GM19023 (cell line): ENCODE data around the gene NOL6.
"Not testable (repeated sequence)": the region's sequence is repeated elsewhere in the genome, so short reads cannot be mapped to it uniquely, and the experiment has no call there.

Experiments
- ATAC-seq: cut with Tn5 transposase; IDR thresholded peaks from one replicate; pipeline ENCODE4 v1.9.1; 2021; ENCODE audit warnings: mild to moderate bottlenecking, moderate library complexity; ENCODE audit not compliant: unreplicated experiment

NOL6 gene

DNA sequence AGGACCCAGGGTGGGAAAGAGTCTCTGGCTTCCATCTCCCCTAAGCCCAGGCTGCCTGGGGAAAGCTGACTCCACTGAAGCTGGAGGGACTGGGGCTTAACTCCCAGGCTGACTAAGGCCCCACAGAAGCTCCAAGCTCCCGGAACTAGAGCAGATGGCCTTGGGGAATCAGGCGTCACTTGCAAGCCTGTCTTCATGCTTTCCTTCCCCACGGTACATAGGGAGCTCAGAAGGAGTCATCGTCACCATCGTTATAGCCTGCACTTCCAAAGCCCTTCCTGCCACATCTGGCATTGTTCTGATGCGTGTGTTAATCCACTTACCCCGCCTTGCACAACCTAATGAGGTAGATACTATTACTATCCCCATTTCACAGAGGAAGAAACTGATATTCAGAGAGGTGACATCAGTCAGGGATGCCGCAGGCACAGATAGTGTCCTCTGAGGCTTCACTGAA is 37.9 kb downstream of the NOL6 start:
- no peak for ATAC-seq

DNA sequence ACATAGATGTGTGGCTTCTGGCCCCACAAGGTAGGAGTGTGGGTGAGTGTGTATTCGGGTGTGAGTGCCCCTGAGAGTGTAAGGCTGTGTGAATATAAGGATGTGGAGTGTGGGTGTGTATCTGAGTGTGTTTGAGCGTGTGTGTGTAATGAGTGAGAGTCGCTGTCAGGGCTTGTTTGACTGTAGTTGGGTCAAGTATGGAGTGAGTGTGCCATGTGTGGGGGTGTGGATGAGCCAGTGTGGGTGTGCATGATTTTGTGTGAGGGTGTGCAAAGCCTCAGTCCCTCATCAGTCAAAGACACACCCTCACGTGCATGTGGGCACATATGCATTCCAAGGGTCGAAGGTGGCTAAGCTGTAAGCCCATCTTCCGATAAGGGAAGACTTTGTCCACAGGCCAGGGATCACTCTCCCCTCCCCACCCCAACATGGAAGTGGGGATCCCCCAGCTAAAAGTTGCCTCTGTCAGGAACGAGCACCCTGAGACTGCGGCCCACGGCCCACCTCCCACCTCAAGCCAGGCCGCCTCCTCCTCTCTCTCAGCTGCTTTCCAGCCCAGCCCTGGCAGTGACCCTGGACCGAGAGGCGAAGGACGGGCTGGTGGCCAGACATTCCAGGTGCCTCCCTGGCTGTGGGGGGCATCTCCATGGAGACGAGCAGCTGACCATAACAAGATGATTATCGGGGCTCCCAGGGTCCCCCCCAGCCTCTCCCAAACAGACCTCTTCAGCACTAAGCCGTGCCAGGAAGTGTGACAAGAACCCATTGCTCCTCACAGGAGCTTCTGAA is 39.2 kb downstream of the NOL6 start:
- ATAC-seq = no peak

DNA sequence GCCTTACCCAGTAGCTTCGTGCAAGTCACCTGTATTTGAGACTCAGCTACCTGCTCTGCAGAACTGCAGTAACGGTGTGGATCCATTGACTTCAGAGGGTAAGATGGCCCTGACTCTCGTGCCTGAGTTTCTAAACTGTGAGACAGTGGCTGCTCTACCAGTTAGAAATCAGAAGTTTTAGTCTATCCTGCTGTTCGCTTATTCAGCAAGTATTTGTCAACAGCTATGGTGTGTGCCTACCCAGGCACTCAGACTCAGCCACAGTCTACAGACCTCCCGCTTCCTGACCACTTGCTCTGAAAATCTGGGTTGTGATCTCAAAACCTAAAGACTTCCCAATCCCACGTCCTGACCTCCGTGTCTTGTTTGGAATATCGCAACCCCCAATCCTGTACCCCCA is 39.9 kb downstream of the NOL6 start:
- no peak for ATAC-seq

GRCh38 chr9:33431420-33431819 is 42.3 kb downstream of the NOL6 start:
- ATAC-seq = no peak

GRCh38 chr9:33430942-33431341 is 42.8 kb downstream of the NOL6 start:
- no peak for ATAC-seq

DNA sequence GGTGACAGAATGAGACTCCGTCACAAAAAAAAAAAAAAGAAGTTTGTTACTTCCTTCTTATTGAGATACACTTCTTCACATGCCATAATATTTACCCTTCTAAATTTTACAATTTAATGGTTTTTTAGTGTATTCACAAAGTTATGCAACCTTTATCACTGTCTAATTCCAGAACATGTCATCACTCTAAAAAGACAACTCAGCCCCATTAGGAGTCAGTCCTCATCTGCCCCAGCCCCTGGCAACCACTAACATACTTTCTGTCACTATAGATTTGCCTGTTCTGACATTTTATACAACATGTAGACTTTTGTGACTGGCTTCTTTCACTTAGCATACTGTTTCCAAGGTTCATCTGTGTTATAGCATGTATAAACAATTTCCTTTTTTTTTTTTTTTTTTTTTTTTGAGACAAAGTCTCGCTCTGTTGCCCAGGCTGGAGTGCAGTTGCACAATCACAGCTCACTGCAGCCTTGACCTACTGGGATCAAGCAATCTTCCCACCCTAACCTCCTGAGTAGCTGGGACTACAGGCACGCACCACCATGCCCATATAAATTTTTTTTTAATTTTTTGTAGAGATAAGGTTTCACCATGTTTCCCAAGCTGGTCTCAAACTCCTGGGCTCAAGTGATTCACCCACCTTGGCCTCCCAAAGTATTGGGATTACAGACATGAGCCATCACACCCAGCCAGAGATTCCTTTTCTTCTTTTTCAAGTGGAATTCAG is 44.3 kb downstream of the NOL6 start:
- ATAC-seq = no peak

GRCh38 chr9:33426843-33427293 is 46.9 kb downstream of the NOL6 start:
- no peak for ATAC-seq

DNA sequence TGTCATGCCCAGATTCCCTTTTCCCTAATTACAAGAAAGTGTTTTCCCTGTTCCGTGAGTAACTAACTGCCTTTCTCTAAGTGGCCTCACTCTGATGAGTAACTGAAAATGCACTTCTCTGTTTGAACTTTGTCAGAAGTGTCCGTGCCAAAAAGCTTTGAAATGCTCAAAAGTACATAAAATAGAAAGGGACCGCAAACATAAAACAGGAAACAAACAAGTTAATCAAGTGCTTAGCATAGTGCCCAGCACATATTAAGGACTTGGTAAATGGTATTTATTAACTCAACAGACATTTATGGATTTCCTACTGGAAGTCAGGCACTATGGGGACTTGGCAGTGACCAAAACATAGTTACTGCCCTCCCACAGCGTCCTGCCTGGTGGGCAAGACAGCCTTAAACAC is 48.6 kb downstream of the NOL6 start:
- ATAC-seq = no peak

GRCh38 chr9:33424492-33424891 is 49.2 kb downstream of the NOL6 start:
- ATAC-seq = not testable (repeated sequence)

DNA sequence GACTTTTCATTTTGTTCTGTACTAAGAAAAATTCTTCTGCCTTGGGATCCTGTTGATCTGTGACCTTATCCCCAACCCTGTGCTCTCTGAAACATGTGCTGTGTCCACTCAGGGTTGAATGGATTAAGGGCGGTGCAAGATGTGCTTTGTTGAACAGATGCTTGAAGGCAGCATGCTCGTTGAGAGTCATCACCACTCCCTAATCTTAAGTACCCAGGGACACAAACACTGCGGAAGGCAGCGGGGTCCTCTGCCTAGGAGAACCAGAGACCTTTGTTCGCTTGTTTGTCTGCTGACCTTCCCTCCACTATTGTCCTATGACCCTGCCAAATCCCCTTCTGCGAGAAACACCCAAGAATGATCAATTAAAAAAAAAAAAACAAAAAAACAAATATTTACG is 49.7 kb downstream of the NOL6 start:
- not testable (repeated sequence) for ATAC-seq

- no peak for ATAC-seq
These were observed 53.9 kb downstream of the NOL6 start for GRCh38 chr9:33419708-33420303.

DNA sequence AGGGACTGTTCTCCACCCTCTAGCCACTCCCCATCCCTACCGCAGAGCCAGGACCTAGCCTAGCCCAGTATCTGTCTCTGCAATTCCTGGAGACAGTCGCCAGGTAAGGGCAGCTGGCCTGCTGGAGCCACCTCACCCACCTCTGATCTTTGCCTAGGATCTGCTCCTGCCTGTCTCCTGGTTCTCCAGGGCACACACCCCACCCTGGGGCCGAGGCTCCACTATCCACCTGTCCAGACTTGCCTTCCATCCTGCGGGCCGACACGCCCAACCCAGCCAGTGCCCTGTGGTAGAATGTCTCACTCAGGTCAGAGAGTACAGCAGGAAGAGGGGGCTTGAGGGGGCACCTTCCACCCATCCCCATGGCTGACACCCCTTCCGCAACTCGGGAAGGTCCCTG is 55.6 kb downstream of the NOL6 start:
- ATAC-seq = no peak

DNA sequence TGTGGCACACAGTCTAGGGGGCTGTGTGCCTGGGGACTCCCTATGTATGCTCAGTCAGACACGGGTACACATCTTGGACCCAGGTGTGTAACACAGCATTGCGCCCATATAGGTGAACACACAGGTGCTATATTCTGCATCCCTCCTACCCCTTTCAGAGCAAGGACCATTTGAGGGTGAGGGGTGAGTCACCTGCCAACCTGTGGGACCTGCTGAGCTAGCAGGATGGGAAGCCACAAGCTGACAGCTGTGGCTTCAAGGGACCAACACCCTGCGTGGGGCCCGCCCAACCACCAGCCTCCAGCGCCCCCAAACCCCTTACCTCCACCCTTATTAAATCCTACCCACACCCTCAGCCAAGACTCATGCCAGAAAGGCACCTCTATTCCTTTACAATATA is 56.7 kb downstream of the NOL6 start:
- ATAC-seq = no peak

DNA sequence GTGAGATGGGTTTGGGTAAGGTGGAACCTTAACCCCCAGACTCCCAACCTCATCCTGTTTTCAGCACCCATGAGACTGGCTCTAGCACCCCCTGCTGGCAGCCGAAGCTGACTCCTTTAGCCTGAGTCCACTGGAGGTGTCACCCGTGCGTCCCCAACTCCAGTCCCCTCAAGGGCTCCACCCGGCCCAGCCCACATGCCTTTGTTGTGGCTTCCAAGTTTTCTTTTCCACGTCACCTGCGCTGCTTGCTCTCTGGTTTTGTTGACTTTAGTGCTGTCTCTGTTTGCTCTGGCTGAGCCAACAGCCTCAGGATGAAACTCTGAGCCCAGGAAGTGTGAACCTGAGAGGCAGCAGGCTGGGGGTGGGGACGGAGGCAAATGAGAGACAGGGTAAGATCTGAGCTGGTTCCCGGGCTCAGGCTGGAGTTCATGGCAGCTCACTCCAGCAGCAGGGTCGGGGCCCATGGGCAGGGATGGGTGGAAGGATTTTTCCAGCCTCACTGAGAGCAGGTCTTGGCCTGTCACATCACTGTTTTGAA is 58.2 kb downstream of the NOL6 start:
- peak; percentile 71 for ATAC-seq

- peak; percentile 26 for ATAC-seq
These were observed 58.7 kb downstream of the NOL6 start for GRCh38 chr9:33414889-33415500.

GRCh38 chr9:33414268-33414667 is 59.5 kb downstream of the NOL6 start:
- no peak for ATAC-seq
